CD14-positive monocyte (primary cell): ENCODE results near the gene FABP1. TPM values are rescaled to one million over a fixed set of nuclear protein-coding genes. Genes with fewer than 3 reads are reported as not detected.

Source experiments
- DNase-seq, 3 donors: peaks; one replicate each; pipeline ENCODE4 v3.0.0-alpha.2; 2011 to 2022
- H2AFZ ChIP-seq: 2 replicates; pipeline ENCODE4 v1.6.0; 2012; ENCODE audit warnings: mild to moderate bottlenecking, low read depth, low read length, inconsistent platforms; ENCODE audit not compliant: insufficient read depth, poor library complexity, severe bottlenecking
- H3K27ac ChIP-seq, 2 donors: 1 replicate in 1 of 2; 2 replicates in 1 of 2; pipeline ENCODE4 v1.5.1; 2012 to 2013; ENCODE audit warnings: low read length in 2 of 2, control low read depth in 1 of 2, inconsistent platforms in 1 of 2, low read depth in 1 of 2, mild to moderate bottlenecking in 1 of 2
- H3K27me3 ChIP-seq, 2 donors: one replicate each; pipeline versions ENCODE4 v1.6.0 to v1.6.1; 2011 to 2013; ENCODE audit warnings: low read length in 2 of 2; ENCODE audit not compliant: control insufficient read depth in 2 of 2, insufficient read depth in 2 of 2
- H3K36me3 ChIP-seq, 2 donors: replicated peaks in 1 of 2; 1 replicate in 1 of 2; 2 replicates in 1 of 2; pipeline versions ENCODE4 v1.5.1 to v1.6.1; 2012 to 2013; ENCODE audit warnings: low read length in 2 of 2, control low read depth in 1 of 2, inconsistent platforms in 1 of 2, mild to moderate bottlenecking in 1 of 2; ENCODE audit not compliant: insufficient read depth in 2 of 2, control insufficient read depth in 1 of 2
- H3K4me1 ChIP-seq, 2 donors: 1 replicate in 1 of 2; 2 replicates in 1 of 2; pipeline versions ENCODE4 v1.5.1 to v1.6.1; 2012 to 2013; ENCODE audit warnings: low read length in 2 of 2, control low read depth in 1 of 2, inconsistent platforms in 1 of 2, mild to moderate bottlenecking in 1 of 2, moderate library complexity in 1 of 2; ENCODE audit not compliant: insufficient read depth in 2 of 2, control insufficient read depth in 1 of 2
- H3K4me2 ChIP-seq: replicated peaks from 2 replicates; pipeline ENCODE3; 2012; ENCODE audit warnings: low read length, moderate library complexity, mild to moderate bottlenecking; ENCODE audit not compliant: poor library complexity, severe bottlenecking; ENCODE audit errors: extremely low read depth
- H3K4me3 ChIP-seq, 3 experiments: fragments of 200-600 bp in 1 of 3; sonication (generic) in 1 of 3; replicated peaks in 1 of 3; 1 replicate in 2 of 3; 2 replicates in 1 of 3; pipeline ENCODE4 v1.5.1; 2011 to 2013; ENCODE audit warnings: low read length in 3 of 3, mild to moderate bottlenecking in 3 of 3, control low read depth in 2 of 3, low read depth in 2 of 3, inconsistent platforms in 1 of 3, moderate library complexity in 1 of 3
- H3K79me2 ChIP-seq: 2 replicates; pipeline ENCODE4 v1.6.0; 2012; ENCODE audit warnings: mild to moderate bottlenecking, control low read depth, inconsistent platforms, low read length, moderate library complexity; ENCODE audit not compliant: insufficient read depth
- H3K9ac ChIP-seq: 2 replicates; pipeline ENCODE4 v1.6.0; 2017; ENCODE audit warnings: low read length, mild to moderate bottlenecking; ENCODE audit not compliant: insufficient read depth, poor library complexity, severe bottlenecking
- H3K9me3 ChIP-seq, 2 donors: replicated peaks in 1 of 2; 1 replicate in 1 of 2; 2 replicates in 1 of 2; pipeline versions ENCODE4 v1.5.1 to v1.6.1; 2012 to 2013; ENCODE audit warnings: low read length in 2 of 2, control low read depth in 1 of 2; ENCODE audit not compliant: control insufficient read depth in 1 of 2, insufficient read depth in 1 of 2
- H4K20me1 ChIP-seq: 2 replicates; pipeline ENCODE4 v1.6.0; 2012; ENCODE audit warnings: mild to moderate bottlenecking, low read length, control low read depth, moderate library complexity; ENCODE audit not compliant: insufficient read depth
- H3K27ac Mint-ChIP-seq, 7 donors: one replicate each; pipeline ENCODE4 v1.8.0; 2020; ENCODE audit warnings: mild to moderate bottlenecking in 7 of 7, mixed read lengths in 7 of 7, moderate library complexity in 6 of 7, inconsistent platforms in 2 of 7
- H3K27me3 Mint-ChIP-seq, 3 donors: one replicate each; pipeline ENCODE4 v1.8.0; 2021 to 2022; ENCODE audit warnings: low read depth in 3 of 3, mild to moderate bottlenecking in 3 of 3, mixed read lengths in 3 of 3, moderate library complexity in 3 of 3, inconsistent platforms in 1 of 3
- H3K36me3 Mint-ChIP-seq, 2 donors: one replicate each; pipeline ENCODE4 v1.8.0; 2020; ENCODE audit warnings: mixed read lengths in 2 of 2, inconsistent platforms in 1 of 2, mild to moderate bottlenecking in 1 of 2
- H3K4me1 Mint-ChIP-seq: one replicate; pipeline ENCODE4 v1.8.0; 2020; ENCODE audit warnings: mild to moderate bottlenecking, mixed read lengths
- H3K4me3 Mint-ChIP-seq, 2 donors: one replicate each; pipeline ENCODE4 v1.8.0; 2020; ENCODE audit warnings: mild to moderate bottlenecking in 2 of 2, mixed read lengths in 2 of 2, moderate library complexity in 1 of 2
- H3K9me3 Mint-ChIP-seq, 7 donors: one replicate each; pipeline ENCODE4 v1.8.0; 2020 to 2022; ENCODE audit warnings: mixed read lengths in 7 of 7, mild to moderate bottlenecking in 6 of 7, moderate library complexity in 6 of 7, inconsistent platforms in 2 of 7
- WGBS: methylation state at CpG from one replicate; pipeline ENCODE4 v1.1.5; 2013; ENCODE audit warnings: missing lambda C conversion rate; ENCODE audit not compliant: insufficient coverage; 5-methylcytosine and 5-hydroxymethylcytosine counted together
- intact Hi-C, 2 donors: fragments of 100-400 bp; cut with micrococcal nuclease; formaldehyde crosslinking; loops; one replicate each; pipeline versions ENCODE4 v1.15.0 to v1.15.1; 2023
- polyA plus RNA-seq, 3 donors: library from polyadenylated mRNA; depleted of rRNA in 1 of 3; unstranded in 2 of 3; stranded (reverse) in 1 of 3; fragments of 300-500 nt in 2 of 3; fragments of >200 nt in 1 of 3; fragmentation: Illumina TruSeq in 2 of 3; gene quantifications; 1 replicate in 2 of 3; 2 replicates in 1 of 3; pipeline ENCODE4 v1.2.3, GENCODE V29; 2012 to 2021
- TF ChIP-seq, protein P1 (sequence below): fragments of 200-600 bp; IDR thresholded peaks from one replicate; pipeline ENCODE4 v1.8.0; 2022; ENCODE audit warnings: antibody characterized with exemption, mild to moderate bottlenecking

The FABP1 gene
- polyA plus RNA-seq, 3 donors = not detected

DNA sequence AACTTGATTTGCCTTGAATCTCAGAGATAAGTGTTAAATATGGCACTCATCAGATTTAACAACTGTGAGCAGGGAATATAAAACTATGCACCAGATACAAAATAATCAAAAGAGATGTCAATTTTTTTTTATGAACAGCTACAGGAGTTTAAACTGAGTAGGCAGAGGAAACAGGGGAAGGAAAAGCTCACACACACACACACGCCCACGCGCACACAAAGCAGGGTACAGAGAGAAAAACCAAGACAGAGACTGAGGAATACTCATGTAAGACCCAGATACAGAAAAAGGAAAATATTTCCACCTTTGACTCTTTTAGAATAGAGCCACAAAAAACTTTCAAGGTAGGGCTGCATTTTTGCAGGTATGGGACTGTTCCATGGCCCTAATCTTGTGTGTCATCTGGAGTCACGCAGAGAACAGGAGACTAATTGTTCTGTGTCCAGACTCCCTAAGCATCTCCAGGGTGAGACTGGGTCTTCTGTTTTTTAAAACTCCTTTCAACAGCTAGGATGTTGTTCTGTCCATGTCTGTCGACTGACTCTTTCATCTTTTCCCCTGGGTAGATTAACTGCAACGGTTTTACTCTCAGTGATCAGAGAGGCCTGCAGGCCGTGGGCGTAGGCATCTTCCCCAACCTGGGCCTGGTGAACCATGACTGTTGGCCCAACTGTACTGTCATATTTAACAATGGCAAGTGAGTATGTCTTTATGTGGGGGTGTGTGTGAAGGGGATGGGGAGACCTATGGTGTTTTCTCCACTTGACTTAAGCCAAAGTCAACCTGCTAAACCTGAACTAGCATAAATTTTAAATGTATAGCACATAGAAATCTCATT, 37.2 kb downstream of the FABP1 start:
- peaks cover 19% of the 10 kb centered on the region for H3K4me1 Mint-ChIP-seq
- Histone ChIP-seq H3K27ac (no peak overlapping the region), H2AFZ (no peak overlapping the region), H3K4me3 (no peak overlapping the region), H3K4me2 (no peak overlapping the region), H4K20me1 (no peaks in the 10 kb centered on the region), H3K79me2 (no peaks in the 10 kb centered on the region), H3K9me3 (no peaks in the 10 kb centered on the region), H3K9ac (no peak overlapping the region), H3K36me3 (no peaks in the 10 kb centered on the region), H3K27me3 (no peaks in the 10 kb centered on the region), H3K4me1 (peaks cover 7 to 9% of the 10 kb centered on the region in 2 donors)
- H3K27ac Mint-ChIP-seq = peak overlapping the region in 1 of 7 donors; percentile 14
- no peak overlapping the region for H3K4me3 Mint-ChIP-seq
- H3K36me3 Mint-ChIP-seq = no peaks in the 10 kb centered on the region
- H3K9me3 Mint-ChIP-seq = peaks cover 0 to 6% (median 0%) of the 10 kb centered on the region in 7 donors
- no peak for DNase-seq
- WGBS = 92% methylated on average over 2 of the region's 8 CpGs
- intact Hi-C loops = no loop called here
- TF ChIP-seq, protein P1, sequence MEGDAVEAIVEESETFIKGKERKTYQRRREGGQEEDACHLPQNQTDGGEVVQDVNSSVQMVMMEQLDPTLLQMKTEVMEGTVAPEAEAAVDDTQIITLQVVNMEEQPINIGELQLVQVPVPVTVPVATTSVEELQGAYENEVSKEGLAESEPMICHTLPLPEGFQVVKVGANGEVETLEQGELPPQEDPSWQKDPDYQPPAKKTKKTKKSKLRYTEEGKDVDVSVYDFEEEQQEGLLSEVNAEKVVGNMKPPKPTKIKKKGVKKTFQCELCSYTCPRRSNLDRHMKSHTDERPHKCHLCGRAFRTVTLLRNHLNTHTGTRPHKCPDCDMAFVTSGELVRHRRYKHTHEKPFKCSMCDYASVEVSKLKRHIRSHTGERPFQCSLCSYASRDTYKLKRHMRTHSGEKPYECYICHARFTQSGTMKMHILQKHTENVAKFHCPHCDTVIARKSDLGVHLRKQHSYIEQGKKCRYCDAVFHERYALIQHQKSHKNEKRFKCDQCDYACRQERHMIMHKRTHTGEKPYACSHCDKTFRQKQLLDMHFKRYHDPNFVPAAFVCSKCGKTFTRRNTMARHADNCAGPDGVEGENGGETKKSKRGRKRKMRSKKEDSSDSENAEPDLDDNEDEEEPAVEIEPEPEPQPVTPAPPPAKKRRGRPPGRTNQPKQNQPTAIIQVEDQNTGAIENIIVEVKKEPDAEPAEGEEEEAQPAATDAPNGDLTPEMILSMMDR = no peak
- peaks cover 0 to 4% (median 1%) of the 10 kb centered on the region in 3 donors for H3K27me3 Mint-ChIP-seq

DNA sequence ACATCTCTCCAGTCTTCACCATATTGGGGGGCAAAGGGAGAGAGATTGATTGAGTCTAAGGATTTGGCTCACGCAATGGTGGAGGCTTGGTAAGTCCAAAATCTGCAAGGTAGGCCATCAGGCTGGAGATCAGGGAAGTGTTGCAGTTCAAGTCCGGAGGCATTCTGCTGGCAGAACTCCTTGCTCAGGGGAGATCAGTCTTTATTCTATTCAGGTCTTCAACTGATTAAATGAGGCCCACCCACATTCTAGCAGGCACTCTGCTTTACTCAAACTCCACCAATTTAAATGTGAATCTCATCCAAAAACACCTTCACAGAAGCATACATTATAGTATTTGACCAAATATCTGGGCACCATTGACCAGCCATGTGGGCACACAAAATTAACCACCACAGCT, 38.9 kb downstream of the FABP1 start:
- Histone ChIP-seq H3K4me1 (peaks cover 7 to 9% of the 10 kb centered on the region in 2 donors), H3K4me3 (no peak overlapping the region), H3K9me3 (no peaks in the 10 kb centered on the region), H3K79me2 (no peaks in the 10 kb centered on the region), H4K20me1 (no peaks in the 10 kb centered on the region), H3K27ac (no peak overlapping the region), H3K27me3 (no peaks in the 10 kb centered on the region), H3K9ac (no peak overlapping the region), H3K36me3 (no peaks in the 10 kb centered on the region), H3K4me2 (no peak overlapping the region), H2AFZ (no peak overlapping the region)
- peak overlapping the region in 1 of 7 donors; percentile 21 for H3K27ac Mint-ChIP-seq
- H3K36me3 Mint-ChIP-seq = no peaks in the 10 kb centered on the region
- peaks cover 19% of the 10 kb centered on the region for H3K4me1 Mint-ChIP-seq
- intact Hi-C loops = no loop called here
- peaks cover 0 to 4% (median 2%) of the 10 kb centered on the region in 3 donors for H3K27me3 Mint-ChIP-seq
- H3K4me3 Mint-ChIP-seq = no peak overlapping the region
- DNase-seq = no peak
- peaks cover 0 to 3% (median 0%) of the 10 kb centered on the region in 7 donors for H3K9me3 Mint-ChIP-seq
- 93% methylated on average over 2 of the region's 2 CpGs for WGBS
- TF ChIP-seq, protein P1 = no peak
